HepG2 (cell line): ENCODE measurements around the gene BICDL2. TPM values are rescaled to one million over a fixed set of nuclear protein-coding genes. Genes with fewer than 3 reads are reported as not detected.

ENCODE experiments used
- CREM ChIP-seq, 2 experiments: sonication (generic) in 1 of 2; formaldehyde crosslinking in 1 of 2; IDR thresholded peaks; 2 replicates each; pipeline versions ENCODE4 v1.4.0 to v1.6.1; 2016 to 2020; ENCODE audit warnings: antibody characterized with exemption in 1 of 2, mild to moderate bottlenecking in 1 of 2, missing genetic modification reagents in 1 of 2
- EHMT2 ChIP-seq: fragments of 200-600 bp; sonication (generic); IDR thresholded peaks from 2 replicates; pipeline ENCODE4 v1.7.0; 2017; ENCODE audit warnings: antibody characterized with exemption, low read depth, low read length, borderline replicate concordance
- HMGXB3 ChIP-seq: sonication (generic); formaldehyde crosslinking; IDR thresholded peaks from 2 replicates; pipeline ENCODE4 v1.4.0; 2020; ENCODE audit warnings: missing genetic modification reagents, borderline replicate concordance
- HNF1B ChIP-seq: sonication (generic); formaldehyde crosslinking; IDR thresholded peaks from 2 replicates; pipeline ENCODE4 v1.5.1; 2020; ENCODE audit warnings: mild to moderate bottlenecking, moderate library complexity, missing genetic modification reagents
- MAX ChIP-seq: IDR thresholded peaks from 2 replicates; pipeline ENCODE4 v1.6.1; 2012; ENCODE audit warnings: inconsistent platforms
- NONO ChIP-seq, 2 experiments: fragments of 450-650 bp in 1 of 2; sonication (generic) in 1 of 2; formaldehyde crosslinking in 1 of 2; IDR thresholded peaks in 1 of 2; conservative IDR thresholded peaks in 1 of 2; 2 replicates each; pipeline versions ENCODE4 v1.6.1 to v1.8.0; 2017 to 2022; ENCODE audit warnings: mild to moderate bottlenecking in 1 of 2, missing genetic modification reagents in 1 of 2, moderate library complexity in 1 of 2
- SKI ChIP-seq: fragments of 450-650 bp; IDR thresholded peaks from one replicate; pipeline ENCODE4 v1.6.1; 2018; ENCODE audit warnings: mild to moderate bottlenecking; ENCODE audit not compliant: partially characterized antibody
- SOX6 ChIP-seq, 2 experiments: fragments of 450-650 bp in 1 of 2; sonication (generic) in 1 of 2; formaldehyde crosslinking in 1 of 2; IDR thresholded peaks; 2 replicates each; pipeline versions ENCODE4 v1.4.0 to v1.6.1; 2017 to 2020; ENCODE audit warnings: antibody characterized with exemption in 1 of 2, mild to moderate bottlenecking in 1 of 2, missing genetic modification reagents in 1 of 2
- SRF ChIP-seq: IDR thresholded peaks from 2 replicates; pipeline ENCODE4 v1.6.1; 2011; ENCODE audit warnings: mild to moderate bottlenecking, low read depth, low read length, moderate library complexity
- ZBTB2 ChIP-seq: sonication (generic); formaldehyde crosslinking; IDR thresholded peaks from 2 replicates; pipeline ENCODE4 v1.8.0; 2022; ENCODE audit warnings: low read depth, missing genetic modification reagents
- ZBTB7B ChIP-seq: sonication (generic); formaldehyde crosslinking; IDR thresholded peaks from 2 replicates; pipeline ENCODE4 v1.4.0; 2020; ENCODE audit warnings: missing genetic modification reagents
- ZNF205 ChIP-seq: IDR thresholded peaks from 2 replicates; pipeline ENCODE4 v1.6.1; 2018; ENCODE audit warnings: missing biosample characterization, missing genetic modification reagents
- ZNF225 ChIP-seq: sonication (generic); formaldehyde crosslinking; IDR thresholded peaks from 2 replicates; pipeline ENCODE4 v1.4.0; 2020; ENCODE audit warnings: mild to moderate bottlenecking, missing genetic modification reagents
- ZNF343 ChIP-seq: sonication (generic); formaldehyde crosslinking; IDR thresholded peaks from 2 replicates; pipeline ENCODE4 v1.4.0; 2020; ENCODE audit warnings: mild to moderate bottlenecking, missing genetic modification reagents
- ZNF430 ChIP-seq: sonication (generic); formaldehyde crosslinking; IDR thresholded peaks from 2 replicates; pipeline ENCODE4 v1.9.0; 2021; ENCODE audit warnings: mild to moderate bottlenecking, missing genetic modification reagents
- ZNF503 ChIP-seq: sonication (generic); formaldehyde crosslinking; IDR thresholded peaks from 2 replicates; pipeline ENCODE4 v1.4.0; 2020; ENCODE audit warnings: missing genetic modification reagents
- ZNF547 ChIP-seq: sonication (generic); formaldehyde crosslinking; IDR thresholded peaks from 2 replicates; pipeline ENCODE4 v1.5.1; 2020; ENCODE audit warnings: mild to moderate bottlenecking, missing genetic modification reagents
- ZNF784 ChIP-seq: sonication (generic); formaldehyde crosslinking; IDR thresholded peaks from 2 replicates; pipeline ENCODE4 v1.5.1; 2020; ENCODE audit warnings: missing genetic modification reagents, mild to moderate bottlenecking, borderline replicate concordance
- polyA plus RNA-seq, 8 experiments: library from polyadenylated mRNA; depleted of rRNA in 3 of 8; stranded (reverse) in 7 of 8; unstranded in 1 of 8; fragments of >200 nt; fragmentation: Illumina TruSeq in 4 of 8; extraction: Trizol in 4 of 8; gene quantifications; 2 replicates each; pipeline versions ENCODE4 v1.2.1 to v1.2.3, GENCODE V29; 2011 to 2016; ENCODE audit warnings: low read depth in 4 of 8, missing spikeins in 1 of 8, mixed read lengths in 1 of 8; ENCODE audit not compliant: insufficient read depth in 1 of 8
- total RNA-seq, 5 experiments: library from RNA; depleted of rRNA; stranded (reverse); fragments of >200 nt; fragmentation: Illumina TruSeq; extraction: Trizol; gene quantifications; 2 replicates each; pipeline ENCODE4 v1.2.3, GENCODE V29; 2016; ENCODE audit warnings: low read depth in 1 of 5

BICDL2 gene
- total and polyA plus RNA-seq, 2 of the 13 experiments (the other 11 are each of a cell fraction or from before 2014, with no cell fraction given), result 0.12 TPM; not detected in 1

GRCh38 chr16:3013491-3013951 is 23.2 kb downstream of the BICDL2 start (continued):
- TF ChIP-seq ZNF430 (CRISPR knock-in tag) (no peak), ZNF784 (CRISPR knock-in tag) (no peak), ZBTB2 (CRISPR knock-in tag) (peak; percentile 53), NONO (IDR thresholded peaks at IDR 0.05) (no peak), NONO (CRISPR knock-in tag; conservative IDR thresholded peaks at IDR 0.05) (0 out of 2 replicates have a peak, but pooled peaks have one; percentile 24), ZNF503 (CRISPR knock-in tag) (no peak), SKI (no peak), MAX (0 out of 2 replicates have a peak, but pooled peaks have one; percentile 35), ZNF205 (CRISPR knock-in tag) (no peak), ZNF547 (CRISPR knock-in tag) (0 out of 2 replicates have a peak, but pooled peaks have one; percentile 48), ZNF343 (CRISPR knock-in tag) (no peak), CREM (IDR thresholded peaks at IDR 0.05) (no peak), CREM (CRISPR knock-in tag; IDR thresholded peaks at IDR 0.05) (no peak), ZNF225 (CRISPR knock-in tag) (no peak), HNF1B (no peak), EHMT2 (no peak), SOX6 (IDR thresholded peaks at IDR 0.05) (no peak), SOX6 (CRISPR knock-in tag; IDR thresholded peaks at IDR 0.05) (0 out of 2 replicates have a peak, but pooled peaks have one; percentile 13), HMGXB3 (CRISPR knock-in tag) (no peak), SRF (no peak), ZBTB7B (CRISPR knock-in tag) (peak; percentile 34; the same call in 1 of the 2 replicates)
